Right lobe of liver (tissue), 6 donors: Measurements from ENCODE around the gene OTUD7B. TPM values are rescaled to one million over a fixed set of nuclear protein-coding genes. Genes with fewer than 3 reads are reported as not detected.
A peak's percentile ranks its signal among the peaks of the same experiment; 100 is the strongest.

ENCODE experiments used
- ATAC-seq, 4 donors: fragments of 200-7000 bp; cut with Tn5 transposase; one replicate each; pipeline ENCODE4 v1.9.1; 2020; ENCODE audit warnings: mild to moderate bottlenecking in 4 of 4, moderate library complexity in 4 of 4
- DNase-seq, 3 donors: peaks; one replicate each; pipeline ENCODE4 v3.0.0-alpha.2; 2020
- H3K27ac ChIP-seq, 3 donors: fragments of 200-600 bp; one replicate each; pipeline ENCODE4 v1.8.0; 2022
- H3K27me3 ChIP-seq, 2 donors: fragments of 200-600 bp; one replicate each; pipeline ENCODE4 v1.8.0; 2022
- H3K36me3 ChIP-seq, 4 donors: fragments of 200-600 bp; sonication (generic) in 1 of 4; one replicate each; pipeline versions ENCODE4 v1.5.1 to v1.8.0; 2017 to 2022; ENCODE audit warnings: control low read depth in 1 of 4
- H3K4me1 ChIP-seq, 4 donors: fragments of 200-600 bp; sonication (generic) in 1 of 4; one replicate each; pipeline versions ENCODE4 v1.5.1 to v1.8.0; 2017 to 2022; ENCODE audit warnings: control low read depth in 1 of 4
- H3K4me3 ChIP-seq, 3 donors: fragments of 200-600 bp; one replicate each; pipeline ENCODE4 v1.8.0; 2022
- H3K9me3 ChIP-seq, 4 donors: fragments of 200-600 bp; sonication (generic) in 1 of 4; one replicate each; pipeline versions ENCODE4 v1.5.1 to v1.8.0; 2017 to 2022; ENCODE audit warnings: control low read depth in 1 of 4
- POLR2A ChIP-seq: fragments of 450-650 bp; IDR thresholded peaks from one replicate; pipeline ENCODE4 v1.6.1; 2017; ENCODE audit warnings: antibody characterized with exemption, mild to moderate bottlenecking
- WGBS: methylation state at CpG from one replicate; pipeline ENCODE4 v1.1.6; 2018; ENCODE audit warnings: low coverage, low lambda C conversion rate; ENCODE audit not compliant: insufficient coverage; ENCODE audit errors: missing lambda C conversion rate; 5-methylcytosine and 5-hydroxymethylcytosine counted together
- intact Hi-C, 2 donors: fragments of 100-400 bp; cut with DNase I; formaldehyde crosslinking; loops; one replicate each; pipeline versions ENCODE4 v1.11.2 to v1.14.1; 2022
- total RNA-seq, 6 experiments: library from RNA; depleted of rRNA in 2 of 6; stranded (reverse); fragments of >200 nt in 2 of 6; fragmentation: NEBNext Ultra II Directional in 3 of 6; extraction: Animal tissue kit (Norgen Biotek cat#: 25700) in 3 of 6; gene quantifications; one replicate each; pipeline versions ENCODE4 v1.1.0 to v1.2.4, GENCODE V29; 2016 to 2023
- TF ChIP-seq, protein P1 (sequence below), 4 donors: fragments of 200-600 bp in 3 of 4; fragments of 450-650 bp in 1 of 4; IDR thresholded peaks; one replicate each; pipeline versions ENCODE4 v1.5.1 to v1.8.0; 2016 to 2022; ENCODE audit warnings: antibody characterized with exemption in 4 of 4, mild to moderate bottlenecking in 2 of 4
- donor health status: DM: no; HTN: yes; CAD: no.
- donor health status: DM: no; HTN: no; CAD: no.
- donor health status: DM: no; HTN: no; CAD: no.
- donor health status: DM: no; HTN: yes; CAD: no.
- donor health status: DM: no; HTN: yes; CAD: no.

Gene OTUD7B
- total RNA-seq, 6 experiments from 2014 or later = 9.1 to 22.3 (median 16.8) TPM

DNA sequence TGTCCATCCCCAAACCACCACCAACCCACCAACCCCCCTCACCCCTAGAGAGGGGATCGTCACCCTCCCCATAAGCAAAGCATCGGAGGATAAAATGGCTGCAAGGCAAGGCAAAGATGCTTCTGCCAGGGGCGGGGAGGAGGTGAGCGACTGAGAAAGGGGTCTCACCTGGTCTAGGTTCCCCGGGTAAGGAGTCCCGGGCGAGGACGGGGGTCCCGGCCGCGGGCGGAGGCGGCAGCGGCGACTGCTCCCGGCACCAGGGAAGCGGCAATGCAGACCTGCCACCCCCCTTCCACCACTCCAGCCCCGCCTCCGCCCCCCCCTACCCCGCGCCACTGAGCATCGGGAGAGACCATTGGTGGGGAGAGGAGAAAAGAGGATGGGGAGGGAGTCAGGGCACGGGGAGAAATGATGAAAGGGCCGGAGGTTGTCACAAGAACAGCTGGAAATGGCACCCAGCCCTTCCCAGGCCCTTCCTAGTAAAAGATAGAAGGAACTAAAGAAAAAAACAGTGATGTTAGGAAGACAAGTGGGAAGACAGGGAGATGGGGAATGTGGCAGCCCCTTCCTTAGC is 92.9 kb downstream of the OTUD7B start, which contains the start of gene SV2A:
SV2A (minus strand) TSS at position 274 of the 574 bp plus-strand sequence. CDS start 4,004 bp downstream, outside the sequence.
- Histone ChIP-seq H3K4me1 (peaks cover 0 to 10% (median 0%) of the 10 kb centered on the region in 4 donors), H3K4me3 (peak within 1 kb of the TSS; percentile 16 to 26 (median 16)), H3K9me3 (no peaks in the 10 kb centered on the region), H3K27me3 (no peaks in the 10 kb centered on the region), H3K27ac (no peak within 1 kb of the TSS), H3K36me3 (peaks cover 0 to 4% (median 3%) of the 10 kb centered on the region in 4 donors)
- no peak for TF ChIP-seq POLR2A
- TF ChIP-seq, protein P1, sequence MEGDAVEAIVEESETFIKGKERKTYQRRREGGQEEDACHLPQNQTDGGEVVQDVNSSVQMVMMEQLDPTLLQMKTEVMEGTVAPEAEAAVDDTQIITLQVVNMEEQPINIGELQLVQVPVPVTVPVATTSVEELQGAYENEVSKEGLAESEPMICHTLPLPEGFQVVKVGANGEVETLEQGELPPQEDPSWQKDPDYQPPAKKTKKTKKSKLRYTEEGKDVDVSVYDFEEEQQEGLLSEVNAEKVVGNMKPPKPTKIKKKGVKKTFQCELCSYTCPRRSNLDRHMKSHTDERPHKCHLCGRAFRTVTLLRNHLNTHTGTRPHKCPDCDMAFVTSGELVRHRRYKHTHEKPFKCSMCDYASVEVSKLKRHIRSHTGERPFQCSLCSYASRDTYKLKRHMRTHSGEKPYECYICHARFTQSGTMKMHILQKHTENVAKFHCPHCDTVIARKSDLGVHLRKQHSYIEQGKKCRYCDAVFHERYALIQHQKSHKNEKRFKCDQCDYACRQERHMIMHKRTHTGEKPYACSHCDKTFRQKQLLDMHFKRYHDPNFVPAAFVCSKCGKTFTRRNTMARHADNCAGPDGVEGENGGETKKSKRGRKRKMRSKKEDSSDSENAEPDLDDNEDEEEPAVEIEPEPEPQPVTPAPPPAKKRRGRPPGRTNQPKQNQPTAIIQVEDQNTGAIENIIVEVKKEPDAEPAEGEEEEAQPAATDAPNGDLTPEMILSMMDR (IDR thresholded peaks at IDR 0.05) = no peak
- no peak for DNase-seq
- 7% methylated on average over 13 of the region's 24 CpGs for WGBS
- peak in 2 of 4 donors; percentile 18 to 45 for ATAC-seq
- intact Hi-C loops = no loop called here

DNA sequence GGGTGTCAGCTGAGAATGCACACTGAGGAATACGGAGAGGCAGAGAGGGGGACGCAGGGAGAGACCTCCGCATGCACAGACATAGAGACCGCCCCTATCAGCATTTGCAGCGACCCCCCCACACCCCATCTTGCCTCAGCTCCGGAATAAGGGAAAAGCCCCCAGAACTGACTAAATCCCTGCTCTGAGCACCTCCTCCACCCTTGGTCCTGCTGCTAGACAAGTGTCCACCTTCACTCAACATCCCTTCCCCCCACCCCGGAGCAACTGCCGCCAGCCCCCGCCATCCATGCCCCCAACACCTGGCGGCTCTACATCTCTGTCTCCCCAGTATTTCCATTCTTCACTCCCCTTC is 93.7 kb downstream of the OTUD7B start:
- no peaks in the 10 kb centered on the region for H3K36me3 ChIP-seq
- WGBS = 13% methylated on average over 8 of the region's 10 CpGs
- H3K27ac ChIP-seq = no peak overlapping the region
- peaks cover 0 to 10% (median 0%) of the 10 kb centered on the region in 4 donors for H3K4me1 ChIP-seq
- H3K9me3 ChIP-seq = no peaks in the 10 kb centered on the region
- ATAC-seq = no peak
- DNase-seq = no peak
- H3K27me3 ChIP-seq = no peaks in the 10 kb centered on the region
- no peak overlapping the region for H3K4me3 ChIP-seq
- intact Hi-C loops = no loop called here
- TF ChIP-seq, protein P1 (IDR thresholded peaks at IDR 0.05) = no peak
- TF ChIP-seq POLR2A = no peak

DNA sequence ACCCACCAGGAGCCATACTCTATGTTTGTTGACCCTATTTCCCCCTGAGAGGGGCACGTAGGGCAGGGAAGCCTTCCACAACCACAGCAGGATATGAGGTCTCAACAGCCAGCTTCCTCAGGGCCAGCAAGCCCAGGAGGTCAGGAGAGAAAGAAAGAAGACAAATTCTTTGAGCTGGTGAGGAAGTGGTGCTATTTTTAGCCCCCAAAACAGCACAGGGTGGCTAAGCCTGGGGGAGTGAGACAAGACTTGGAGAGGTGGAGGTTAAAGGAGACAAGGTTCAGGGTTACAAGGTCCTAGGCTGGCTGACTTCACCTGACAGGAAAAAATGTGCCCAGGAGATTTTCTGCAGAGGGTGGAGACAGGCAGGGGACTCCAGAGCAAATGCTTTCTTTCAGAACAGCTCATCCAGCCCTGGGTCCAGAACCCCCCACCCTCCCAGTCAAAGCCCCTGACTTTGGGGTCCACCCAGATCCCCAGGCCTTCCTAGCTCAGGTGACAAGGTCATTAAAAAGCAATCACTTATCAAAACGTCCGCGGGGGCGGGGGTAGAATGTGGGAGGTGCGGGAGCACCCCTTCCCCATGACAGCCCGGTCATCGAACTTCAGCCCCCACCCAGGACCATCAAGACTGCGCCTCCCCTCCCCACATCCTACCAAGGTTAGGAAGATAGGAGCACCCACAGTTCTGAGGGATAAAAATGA is 94.2 kb downstream of the OTUD7B start:
- ATAC-seq = no peak

DNA sequence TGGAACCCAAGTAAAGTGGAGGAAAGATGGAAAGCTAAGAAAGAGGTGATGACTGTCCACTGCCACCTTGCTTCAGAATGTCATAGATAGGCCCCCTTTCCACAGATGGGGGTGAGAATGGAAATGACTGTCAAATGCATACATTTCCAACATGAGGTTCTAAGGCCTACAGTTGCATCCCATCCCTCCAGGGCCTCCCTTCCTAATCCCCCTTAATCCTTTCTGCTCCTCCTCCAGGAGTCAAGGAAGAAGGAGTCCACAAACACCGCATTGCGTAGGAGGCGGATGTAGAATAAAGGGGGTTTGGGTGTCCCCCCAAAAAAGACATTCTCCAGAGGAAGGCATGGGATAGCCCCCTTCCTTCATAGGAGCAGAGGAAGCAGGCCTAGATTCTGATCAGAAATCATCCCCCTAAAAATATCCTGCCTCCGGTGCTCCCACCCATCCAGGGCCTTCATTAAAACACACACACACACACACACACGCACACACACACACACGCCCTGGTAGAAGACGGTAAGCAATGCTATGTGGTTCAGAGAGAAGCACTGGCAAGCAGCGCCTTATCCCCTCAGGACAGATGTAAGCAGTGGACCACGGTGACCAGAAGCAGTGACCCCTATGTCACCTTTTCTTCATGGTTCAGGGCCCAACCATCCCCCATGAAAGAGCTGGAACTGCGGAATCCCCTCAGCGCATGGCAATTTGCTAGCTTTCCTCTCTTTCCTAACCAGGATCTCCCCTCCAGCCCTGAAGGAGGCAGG is 94.9 kb downstream of the OTUD7B start:
- H3K27ac ChIP-seq = no peak overlapping the region
- H3K4me3 ChIP-seq = no peak overlapping the region
- no peaks in the 10 kb centered on the region for H3K9me3 ChIP-seq
- intact Hi-C loops = no loop called here
- no peak for TF ChIP-seq POLR2A
- TF ChIP-seq, protein P1 (IDR thresholded peaks at IDR 0.05) = no peak
- 89% methylated on average over 4 of the region's 11 CpGs for WGBS
- ATAC-seq = no peak
- H3K4me1 ChIP-seq = peaks cover 0 to 10% (median 0%) of the 10 kb centered on the region in 4 donors
- H3K36me3 ChIP-seq = no peaks in the 10 kb centered on the region
- H3K27me3 ChIP-seq = no peaks in the 10 kb centered on the region
- no peak for DNase-seq

More for the DNA sequence above, 94.2 kb downstream of the OTUD7B start:
- H3K27me3 ChIP-seq = no peaks in the 10 kb centered on the region
- no peak for DNase-seq
- 29% methylated on average over 6 of the region's 9 CpGs for WGBS
- H3K27ac ChIP-seq = no peak overlapping the region
- no peaks in the 10 kb centered on the region for H3K9me3 ChIP-seq
- TF ChIP-seq, protein P1 (IDR thresholded peaks at IDR 0.05) = no peak
- TF ChIP-seq POLR2A = no peak
- peaks cover 0 to 10% (median 0%) of the 10 kb centered on the region in 4 donors for H3K4me1 ChIP-seq
- no peaks in the 10 kb centered on the region for H3K36me3 ChIP-seq
- no peak overlapping the region for H3K4me3 ChIP-seq
- intact Hi-C loops = no loop called here
